ENCODE data around the gene DSG3.

GRCh38 chr18:31504455-31505147 lies 57.1 kb downstream of the DSG3 start:
- TF ChIP-seq, protein P1, sequence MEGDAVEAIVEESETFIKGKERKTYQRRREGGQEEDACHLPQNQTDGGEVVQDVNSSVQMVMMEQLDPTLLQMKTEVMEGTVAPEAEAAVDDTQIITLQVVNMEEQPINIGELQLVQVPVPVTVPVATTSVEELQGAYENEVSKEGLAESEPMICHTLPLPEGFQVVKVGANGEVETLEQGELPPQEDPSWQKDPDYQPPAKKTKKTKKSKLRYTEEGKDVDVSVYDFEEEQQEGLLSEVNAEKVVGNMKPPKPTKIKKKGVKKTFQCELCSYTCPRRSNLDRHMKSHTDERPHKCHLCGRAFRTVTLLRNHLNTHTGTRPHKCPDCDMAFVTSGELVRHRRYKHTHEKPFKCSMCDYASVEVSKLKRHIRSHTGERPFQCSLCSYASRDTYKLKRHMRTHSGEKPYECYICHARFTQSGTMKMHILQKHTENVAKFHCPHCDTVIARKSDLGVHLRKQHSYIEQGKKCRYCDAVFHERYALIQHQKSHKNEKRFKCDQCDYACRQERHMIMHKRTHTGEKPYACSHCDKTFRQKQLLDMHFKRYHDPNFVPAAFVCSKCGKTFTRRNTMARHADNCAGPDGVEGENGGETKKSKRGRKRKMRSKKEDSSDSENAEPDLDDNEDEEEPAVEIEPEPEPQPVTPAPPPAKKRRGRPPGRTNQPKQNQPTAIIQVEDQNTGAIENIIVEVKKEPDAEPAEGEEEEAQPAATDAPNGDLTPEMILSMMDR (IDR thresholded peaks at IDR 0.05) = no peak
- TF ChIP-seq POLR2AphosphoS5 (IDR thresholded peaks at IDR 0.05) = no peak
- no peak for TF ChIP-seq POLR2A (IDR thresholded peaks at IDR 0.05)

Data from gastroesophageal sphincter (tissue), 3 donors.